Stimulated activated CD4-positive, alpha-beta T cell treated with anti-CD3 and anti-CD28 coated beads, Interleukin-4, amount 100 ng/mL, for 1 hour (primary cell): ENCODE measurements around the gene BAZ2B.
"Not testable (repeated sequence)": the region's sequence is repeated elsewhere in the genome, so short reads cannot be mapped to it uniquely, and the experiment has no call there.

Source experiments
- DNase-seq: peaks from one replicate; pipeline ENCODE4 v3.0.0-alpha.2; 2020

The BAZ2B gene

GRCh38 chr2:159616286-159616701, at the start of gene BAZ2B:
TSS of gene BAZ2B (minus strand) at chr2:159616548. CDS start at chr2:159478719, 137,829 bp downstream.
- no peak for DNase-seq

DNA sequence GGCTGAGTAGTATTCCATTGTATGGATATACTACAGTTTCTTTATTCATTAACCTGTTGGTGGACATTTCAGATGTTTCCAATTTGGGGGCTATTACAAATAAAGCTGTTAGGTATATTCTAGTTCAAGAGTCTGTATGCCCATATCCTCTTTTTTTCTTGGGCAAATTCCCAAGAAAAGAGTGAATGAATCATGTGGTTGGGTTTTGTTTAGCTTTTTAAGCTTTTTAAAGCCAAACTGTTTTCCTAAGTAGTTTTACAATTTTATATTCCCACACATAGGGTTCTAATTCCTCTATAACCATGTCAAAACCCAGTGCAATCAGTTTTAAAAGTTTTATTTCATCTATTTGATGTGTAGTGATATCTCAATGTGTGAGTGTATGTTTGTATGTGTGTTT, 44.9 kb upstream of the BAZ2B start:
- no peak for DNase-seq

- DNase-seq, result no peak
Measured at GRCh38 chr2:159658881-159659873, 42.8 kb upstream of the BAZ2B start.

DNA sequence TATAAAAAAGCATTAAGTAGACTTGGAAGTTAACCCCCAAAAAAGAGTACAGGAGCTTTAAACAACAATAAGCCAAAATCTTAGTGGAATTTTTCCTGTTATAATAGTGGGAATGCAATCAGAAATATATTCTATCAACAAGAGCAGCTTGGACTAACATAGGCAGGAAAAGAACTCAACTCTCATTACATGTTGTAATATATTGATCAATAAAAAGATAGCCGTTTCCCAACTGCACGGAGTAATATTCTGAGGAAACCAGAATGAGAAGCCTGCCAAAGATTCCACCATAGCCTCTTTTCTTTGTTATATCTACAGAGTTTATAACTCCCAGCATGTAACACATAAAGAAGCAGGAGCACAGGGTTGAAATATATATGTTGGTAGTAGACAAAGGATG, 37.6 kb upstream of the BAZ2B start:
- DNase-seq, result no peak

- DNase-seq, result no peak
Measured at GRCh38 chr2:159651884-159652283, 35.5 kb upstream of the BAZ2B start.

DNA sequence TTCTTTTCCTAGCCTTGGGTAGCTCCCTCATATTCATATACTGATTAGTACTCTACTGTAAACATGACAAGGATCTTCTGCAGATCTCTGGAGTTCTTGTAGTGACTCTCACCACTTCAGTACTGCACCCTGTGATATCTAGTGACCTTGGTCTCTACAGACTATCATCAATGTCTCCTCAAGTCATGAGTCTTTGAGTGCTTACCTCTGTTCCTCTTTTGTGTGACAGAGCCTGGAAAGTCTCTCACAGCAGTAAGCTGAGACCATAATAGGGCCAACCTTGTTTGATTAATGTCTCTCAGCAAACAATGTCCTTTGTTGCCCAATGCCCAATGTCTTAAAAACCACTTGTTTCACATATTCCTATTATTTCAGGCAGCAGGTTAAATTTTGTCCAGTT, 34.2 kb upstream of the BAZ2B start:
- DNase-seq, result no peak

DNA sequence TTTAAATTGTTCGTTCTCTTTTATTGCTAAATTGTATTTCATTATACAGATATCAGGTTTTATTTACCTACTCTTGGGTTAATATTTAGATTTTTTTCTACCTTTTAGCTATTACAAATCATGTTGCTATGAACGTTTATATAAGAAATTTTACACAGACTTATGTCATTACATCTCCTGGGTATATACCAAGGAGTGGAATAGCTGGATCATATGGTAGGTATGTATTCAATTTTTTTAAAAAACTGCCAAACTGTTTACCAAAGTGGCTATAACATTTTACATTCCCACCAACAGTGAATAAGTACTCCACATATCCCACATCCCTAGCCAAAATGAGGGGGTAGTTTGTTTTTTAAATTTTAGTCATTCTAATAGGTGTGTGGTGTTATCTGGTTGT, 32.3 kb upstream of the BAZ2B start:
- DNase-seq, result no peak

DNA sequence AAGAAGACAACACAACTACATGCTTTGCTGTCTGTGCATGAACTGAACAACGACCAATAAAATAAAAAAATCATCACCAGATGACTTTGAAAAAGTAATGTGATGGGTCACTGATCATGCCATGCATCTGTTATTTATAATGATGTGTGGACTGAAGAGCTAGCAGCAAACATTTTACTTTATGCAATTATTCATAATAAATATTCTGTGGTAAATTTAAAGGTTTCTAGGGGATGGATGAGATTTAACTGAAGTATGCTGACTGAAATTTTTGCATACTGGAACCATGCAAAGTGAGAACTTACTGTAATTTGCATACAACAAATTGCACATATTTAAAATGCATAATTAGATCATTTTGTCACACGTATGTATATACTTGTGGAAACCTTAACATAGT, 31.3 kb upstream of the BAZ2B start:
- DNase-seq, result no peak

GRCh38 chr2:159640176-159640575, 23.8 kb upstream of the BAZ2B start:
- no peak for DNase-seq

DNA sequence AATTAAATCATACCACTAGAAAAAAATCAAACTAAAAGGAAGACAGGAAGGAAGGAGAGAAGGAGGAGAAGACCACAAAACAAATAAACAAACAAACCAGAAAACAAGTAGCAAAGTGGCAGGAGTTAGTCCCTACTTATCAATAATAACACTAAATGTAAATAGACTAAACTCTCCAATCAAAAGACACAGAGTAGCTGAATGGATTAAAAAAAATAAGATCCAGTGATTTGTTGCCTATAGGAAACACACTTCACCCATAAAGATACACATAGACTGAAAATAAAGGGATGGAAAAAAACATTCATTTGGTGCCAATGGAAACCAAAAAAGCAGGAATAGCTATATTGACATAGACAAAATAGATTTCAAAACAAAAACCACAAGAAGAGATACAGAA, 23.4 kb upstream of the BAZ2B start:
- no peak for DNase-seq

DNA sequence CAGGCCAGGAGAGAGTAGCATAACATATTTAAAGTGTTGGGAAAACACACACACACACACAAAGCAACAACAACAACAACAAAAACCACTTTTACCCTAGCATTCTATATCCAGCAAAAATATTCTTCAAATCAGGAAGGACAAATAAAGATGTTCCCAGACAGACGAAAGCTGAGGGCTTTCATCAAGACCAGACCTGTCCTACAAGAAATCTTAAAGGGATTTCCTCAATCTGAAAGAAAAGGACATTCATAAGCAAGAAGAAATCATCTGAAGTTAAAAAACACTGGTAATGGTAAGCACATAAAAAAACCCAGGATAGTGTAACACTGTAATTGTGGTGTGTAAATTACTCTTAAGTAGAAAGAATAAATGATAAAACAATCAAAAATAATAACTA, 22.7 kb upstream of the BAZ2B start:
- no peak for DNase-seq

DNA sequence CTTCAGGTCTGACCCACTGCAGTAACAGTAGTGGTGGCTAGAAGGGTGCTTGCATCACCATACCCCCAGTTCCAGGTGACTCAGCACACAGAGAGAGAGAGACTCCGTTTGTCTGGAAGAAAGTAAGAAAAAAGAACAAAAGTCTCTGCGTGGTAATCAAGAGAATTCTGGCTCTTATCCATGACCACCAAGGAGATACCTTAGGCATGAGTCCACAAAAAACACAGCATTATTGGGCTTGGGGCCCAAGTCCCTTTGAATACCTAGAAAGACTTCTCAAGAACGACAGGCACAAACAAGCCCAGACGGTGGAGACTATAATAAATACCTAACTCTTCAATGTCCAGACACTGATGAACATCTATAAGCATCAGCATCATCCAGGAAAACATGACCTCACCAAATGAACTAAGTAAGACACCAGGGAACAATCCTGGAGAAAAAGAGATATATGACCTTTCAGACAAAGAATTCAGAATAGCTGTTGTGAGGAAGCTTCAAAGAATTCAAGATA, 21.7 kb upstream of the BAZ2B start:
- no peak for DNase-seq

DNA sequence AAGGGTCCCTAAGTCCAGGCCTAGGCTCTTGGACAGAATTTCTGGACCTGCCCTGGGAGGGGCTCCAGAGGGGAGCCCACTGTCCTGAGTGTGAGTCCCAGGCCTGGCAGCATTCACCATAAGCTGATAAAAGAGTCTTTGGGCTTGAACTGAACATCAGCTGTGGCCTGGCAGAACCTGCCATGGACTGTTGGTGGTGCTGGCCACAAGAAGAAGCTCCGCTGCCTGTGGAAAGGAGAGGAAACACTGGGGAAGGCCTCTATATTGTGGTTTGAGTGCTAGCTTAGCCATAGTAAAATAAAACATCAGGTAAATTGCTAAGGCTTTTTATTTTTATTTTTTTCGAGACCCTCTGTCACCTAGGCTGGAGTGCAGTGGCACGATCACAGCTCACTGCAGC, 20.9 kb upstream of the BAZ2B start:
- no peak for DNase-seq

- no peak for DNase-seq
Measured at GRCh38 chr2:159635006-159635789, 18.9 kb upstream of the BAZ2B start.

DNA sequence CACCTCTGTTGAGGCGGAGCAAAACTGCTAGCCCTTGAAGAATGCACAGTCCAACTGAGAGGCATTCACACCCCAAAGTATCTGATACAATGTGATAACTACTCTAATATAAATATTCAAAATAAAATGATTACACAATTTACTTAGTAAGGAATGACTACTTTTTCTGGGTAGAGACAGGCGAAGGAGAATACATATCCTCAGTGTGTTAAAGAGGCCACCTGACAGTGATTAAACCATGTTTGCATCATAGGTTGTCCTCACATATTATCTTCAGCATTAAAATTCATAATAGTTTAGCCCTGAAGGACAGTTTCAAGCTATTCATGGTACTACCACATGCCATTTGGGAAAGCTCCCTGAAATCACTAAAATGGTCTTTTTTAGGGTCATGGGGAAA, 16.9 kb upstream of the BAZ2B start:
- DNase-seq, result no peak

DNA sequence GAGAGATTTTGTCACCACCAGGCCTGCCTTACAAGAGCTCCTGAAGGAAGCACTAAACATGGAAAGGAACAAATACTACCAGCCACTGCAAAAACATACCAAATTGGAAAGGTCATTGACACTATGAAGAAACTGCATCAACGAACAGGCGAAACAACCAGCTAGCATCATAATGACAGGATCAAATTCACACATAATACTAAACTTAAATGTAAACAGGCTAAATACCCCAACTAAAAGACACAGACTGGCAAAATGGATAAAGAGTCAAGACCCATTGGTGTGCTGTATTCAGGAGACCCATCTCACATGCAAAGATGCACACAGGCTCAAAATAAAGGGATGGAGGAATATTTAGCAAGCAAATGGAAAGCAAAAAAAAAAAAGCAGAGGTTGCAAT, 9.3 kb upstream of the BAZ2B start:
- DNase-seq, result not testable (repeated sequence)

DNA sequence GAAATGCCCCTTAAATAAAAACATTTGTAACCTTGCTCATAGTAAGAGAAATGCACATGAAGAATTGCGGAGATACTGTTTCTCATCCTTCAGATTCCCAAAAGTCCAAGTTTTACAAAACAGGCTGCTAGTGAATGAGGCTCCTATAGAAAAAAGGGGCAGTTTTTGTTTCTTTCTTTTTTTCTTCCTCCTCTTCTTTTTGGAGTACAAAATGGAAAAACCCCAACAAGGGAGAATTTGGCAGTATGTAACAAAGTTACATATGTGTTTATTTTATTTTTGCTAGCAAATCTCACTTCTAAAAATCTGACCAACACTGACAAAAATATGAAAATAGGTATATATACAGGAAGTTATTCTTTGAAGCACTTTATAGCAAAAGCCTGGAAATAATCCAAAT, 7.1 kb upstream of the BAZ2B start:
- DNase-seq, result no peak

GRCh38 chr2:159622966-159623365, 6.6 kb upstream of the BAZ2B start:
- no peak for DNase-seq

DNA sequence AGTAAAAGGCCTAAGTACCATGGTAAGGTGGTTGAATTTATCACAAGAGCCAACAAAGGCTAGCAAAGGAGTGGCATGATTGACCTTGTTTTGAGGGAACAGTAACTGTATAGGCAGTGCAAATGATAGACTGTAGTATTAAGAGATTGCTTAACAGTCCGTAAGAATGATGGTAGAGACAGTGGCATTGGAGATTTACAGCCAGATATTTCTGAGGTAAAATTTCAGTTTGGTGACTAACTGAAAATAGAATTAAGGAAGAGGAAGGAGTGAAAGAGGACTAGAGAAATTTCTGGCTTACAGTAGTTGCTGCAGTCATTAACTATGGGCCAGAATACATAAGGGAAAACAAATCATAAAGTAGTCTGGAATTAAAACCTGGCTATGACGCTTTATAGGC, 4.4 kb upstream of the BAZ2B start:
- DNase-seq, result no peak

- no peak for DNase-seq
Measured at GRCh38 chr2:159617646-159618045, 1.3 kb upstream of the BAZ2B start.

GRCh38 chr2:159617100-159617499, 752 bp upstream of the BAZ2B start:
- DNase-seq, result no peak

DNA sequence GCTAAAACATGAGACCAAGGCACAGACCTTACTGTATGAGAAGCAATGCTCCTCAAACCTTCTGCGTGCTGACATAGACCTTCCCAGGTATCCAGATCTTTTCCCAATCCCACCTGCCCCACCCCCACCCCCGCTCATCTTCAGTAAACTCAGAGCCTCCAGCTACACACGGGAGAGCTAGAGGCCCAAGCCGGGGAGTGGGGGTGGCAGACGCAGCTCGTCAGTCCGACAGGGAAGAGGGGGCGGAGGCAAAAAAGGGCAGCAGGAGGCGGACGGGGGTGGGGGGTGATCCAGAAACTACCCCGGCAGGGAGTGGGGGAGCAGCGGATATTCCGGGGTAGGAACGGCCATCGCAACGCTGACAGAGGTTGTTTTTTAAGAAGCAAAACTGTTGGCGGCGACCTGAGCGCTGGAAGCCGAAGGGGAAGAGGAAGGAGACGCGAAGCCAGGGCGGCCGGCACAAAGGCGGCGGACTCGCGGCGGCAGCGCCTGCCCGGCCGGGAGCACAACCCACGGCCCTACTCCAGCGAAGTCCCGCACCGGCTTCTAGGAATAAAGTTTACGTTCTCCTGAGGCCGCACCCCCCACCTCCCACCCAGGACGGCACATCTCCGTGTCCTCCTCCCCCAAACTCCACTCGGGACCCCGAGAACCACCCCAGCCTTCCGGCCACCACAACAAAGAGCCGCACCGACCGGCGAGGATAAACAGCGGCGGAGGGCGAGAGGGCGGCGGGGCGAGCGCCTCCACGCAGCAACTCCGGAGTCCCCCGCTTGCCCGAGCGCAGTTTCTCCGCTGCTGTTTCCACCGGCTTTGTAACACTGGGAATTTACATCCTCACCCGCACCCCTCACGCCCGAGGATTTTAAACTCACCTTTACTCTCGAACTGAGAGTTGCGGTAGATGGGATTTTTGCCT, 722 bp downstream of the BAZ2B start:
- peak; percentile 43 for DNase-seq
